HEK293 (cell line): ENCODE data around the gene TRAPPC2.
A peak's percentile ranks its signal among the peaks of the same experiment; 100 is the strongest.
"Not testable (repeated sequence)": the region's sequence is repeated elsewhere in the genome, so short reads cannot be mapped to it uniquely, and the experiment has no call there.

ENCODE experiments used
- CTCF ChIA-PET: fragments of 350-600 bp; formaldehyde crosslinking; extraction: SDS; loops from one replicate; lab custom pipeline; 2021; ENCODE audit warnings: antibody characterized with exemption; lab: Yijun Ruan, JAX
- POLR2A ChIA-PET: fragments of 300-600 bp; formaldehyde crosslinking; extraction: SDS; loops from one replicate; lab custom pipeline; 2020; ENCODE audit warnings: antibody characterized with exemption, inconsistent platforms; lab: Yijun Ruan, JAX
- H3K27ac ChIP-seq: fragments of 200-500 bp; sonication (Bioruptor generic); 2 replicates; pipeline ENCODE4 v1.5.1; 2014; ENCODE audit warnings: low read depth, low read length, control low read depth, inconsistent platforms; ENCODE audit errors: extremely low read depth
- H3K36me3 ChIP-seq, 2 experiments: fragments of 200-500 bp in 1 of 2; sonication (Bioruptor generic) in 1 of 2; 1 replicate in 1 of 2; 2 replicates in 1 of 2; pipeline ENCODE4 v1.5.1; 2014 to 2017; ENCODE audit warnings: inconsistent platforms in 2 of 2, low read length in 2 of 2; ENCODE audit not compliant: control insufficient read depth in 2 of 2, insufficient read depth in 1 of 2
- H3K4me1 ChIP-seq: fragments of 200-500 bp; sonication (Bioruptor generic); 2 replicates; pipeline ENCODE4 v1.5.1; 2014; ENCODE audit warnings: mild to moderate bottlenecking, low read length, inconsistent platforms; ENCODE audit not compliant: control insufficient read depth, insufficient read depth
- H3K4me3 ChIP-seq: 2 replicates; pipeline ENCODE4 v1.5.1; 2011; ENCODE audit warnings: low read depth, mild to moderate bottlenecking, control low read depth, low read length, moderate library complexity
- H3K9me3 ChIP-seq: fragments of 200-500 bp; sonication (Bioruptor generic); 2 replicates; pipeline ENCODE4 v1.5.1; 2014; ENCODE audit warnings: low read depth, low read length, inconsistent platforms; ENCODE audit not compliant: control insufficient read depth, insufficient read depth
- ATF2 ChIP-seq: fragments of 450-650 bp; formaldehyde crosslinking; IDR thresholded peaks from 2 replicates; pipeline ENCODE4 v1.5.1; 2016; ENCODE audit warnings: missing biosample characterization, missing genetic modification characterization, low read depth
- GLI2 ChIP-seq: fragments of 450-650 bp; formaldehyde crosslinking; IDR thresholded peaks from 2 replicates; pipeline ENCODE4; 2017; ENCODE audit warnings: missing biosample characterization, missing genetic modification characterization, low read depth, borderline replicate concordance
- GLI4 ChIP-seq: fragments of 450-650 bp; formaldehyde crosslinking; IDR thresholded peaks from 2 replicates; pipeline ENCODE4 v1.5.1; 2016; ENCODE audit warnings: missing biosample characterization, missing genetic modification characterization
- SCRT1 ChIP-seq: fragments of 450-650 bp; formaldehyde crosslinking; IDR thresholded peaks from 2 replicates; pipeline ENCODE4 v1.5.1; 2016; ENCODE audit warnings: missing biosample characterization, missing genetic modification characterization, borderline replicate concordance
- ZBTB21 ChIP-seq: fragments of 450-650 bp; formaldehyde crosslinking; IDR thresholded peaks from 2 replicates; pipeline ENCODE4 v1.5.1; 2017; ENCODE audit warnings: missing biosample characterization, missing genetic modification characterization
- ZBTB48 ChIP-seq: fragments of 450-650 bp; formaldehyde crosslinking; IDR thresholded peaks from 2 replicates; pipeline ENCODE4 v1.5.1; 2016; ENCODE audit warnings: missing biosample characterization, missing genetic modification characterization
- ZNF146 ChIP-seq: fragments of 450-650 bp; formaldehyde crosslinking; IDR thresholded peaks from 2 replicates; pipeline ENCODE4 v1.5.1; 2016; ENCODE audit warnings: missing biosample characterization, missing genetic modification characterization
- ZNF157 ChIP-seq: fragments of 450-650 bp; formaldehyde crosslinking; IDR thresholded peaks from 2 replicates; pipeline ENCODE4 v1.5.1; 2016; ENCODE audit warnings: missing biosample characterization, missing genetic modification characterization
- ZNF202 ChIP-seq: fragments of 450-650 bp; formaldehyde crosslinking; IDR thresholded peaks from 2 replicates; pipeline ENCODE4 v1.5.1; 2016; ENCODE audit warnings: missing biosample characterization, missing genetic modification characterization, borderline replicate concordance
- ZNF324 ChIP-seq: fragments of 450-650 bp; formaldehyde crosslinking; IDR thresholded peaks from 2 replicates; pipeline ENCODE4 v1.5.1; 2016; ENCODE audit warnings: missing biosample characterization, missing genetic modification characterization
- ZNF341 ChIP-seq: fragments of 450-650 bp; formaldehyde crosslinking; IDR thresholded peaks from 2 replicates; pipeline ENCODE4; 2016; ENCODE audit warnings: low read depth, missing biosample characterization, missing genetic modification characterization
- ZNF433 ChIP-seq: fragments of 450-650 bp; formaldehyde crosslinking; IDR thresholded peaks from 2 replicates; pipeline ENCODE4 v1.5.1; 2016; ENCODE audit warnings: missing biosample characterization, missing genetic modification characterization, low read depth
- ZNF555 ChIP-seq: fragments of 450-650 bp; formaldehyde crosslinking; conservative IDR thresholded peaks from 2 replicates; pipeline ENCODE4 v1.5.1; 2017; ENCODE audit warnings: missing biosample characterization, mild to moderate bottlenecking, missing genetic modification characterization, inconsistent platforms
- ZNF580 ChIP-seq: fragments of 450-650 bp; formaldehyde crosslinking; IDR thresholded peaks from 2 replicates; pipeline ENCODE4 v1.5.1; 2016; ENCODE audit warnings: missing biosample characterization, missing genetic modification characterization
- ZNF600 ChIP-seq: fragments of 450-650 bp; formaldehyde crosslinking; IDR thresholded peaks from 2 replicates; pipeline ENCODE4 v1.5.1; 2016; ENCODE audit warnings: missing biosample characterization, missing genetic modification characterization
- ZNF623 ChIP-seq: fragments of 450-650 bp; formaldehyde crosslinking; IDR thresholded peaks from 2 replicates; pipeline ENCODE4 v1.5.1; 2016; ENCODE audit warnings: missing biosample characterization, missing genetic modification characterization
- ZNF626 ChIP-seq: fragments of 450-650 bp; sonication (Bioruptor Pico); formaldehyde crosslinking; IDR thresholded peaks from 2 replicates; pipeline ENCODE4 v1.5.1; 2018; ENCODE audit warnings: missing biosample characterization, missing genetic modification characterization, inconsistent platforms
- ZNF677 ChIP-seq: fragments of 450-650 bp; IDR thresholded peaks from 2 replicates; pipeline ENCODE4 v1.5.0; 2018; ENCODE audit warnings: missing biosample characterization, mild to moderate bottlenecking, missing genetic modification characterization, moderate library complexity
- ZNF701 ChIP-seq: fragments of 450-650 bp; formaldehyde crosslinking; IDR thresholded peaks from 2 replicates; pipeline ENCODE4 v1.5.1; 2016; ENCODE audit warnings: missing biosample characterization, missing genetic modification characterization
- TF ChIP-seq, protein P1 (sequence below): fragments of 450-650 bp; formaldehyde crosslinking; IDR thresholded peaks from 2 replicates; pipeline ENCODE4 v1.5.1; 2016; ENCODE audit warnings: missing biosample characterization, missing genetic modification characterization
- TF ChIP-seq, protein P2 (sequence below): fragments of 450-650 bp; formaldehyde crosslinking; IDR thresholded peaks from 2 replicates; pipeline ENCODE4 v1.5.1; 2017; ENCODE audit warnings: missing biosample characterization, missing genetic modification characterization

The TRAPPC2 gene

GRCh38 chrX:13679700-13680099 is 54.7 kb downstream of the TRAPPC2 start:
- not testable (repeated sequence) for H3K27ac ChIP-seq, H3K4me3 ChIP-seq, H3K36me3 ChIP-seq, H3K4me1 ChIP-seq, H3K9me3 ChIP-seq
- TF ChIP-seq ZNF580 (tag by site-specific recombination): peak; percentile 71
- TF ChIP-seq ZNF146 (tag by site-specific recombination): peak; percentile 98
- TF ChIP-seq, protein P1, sequence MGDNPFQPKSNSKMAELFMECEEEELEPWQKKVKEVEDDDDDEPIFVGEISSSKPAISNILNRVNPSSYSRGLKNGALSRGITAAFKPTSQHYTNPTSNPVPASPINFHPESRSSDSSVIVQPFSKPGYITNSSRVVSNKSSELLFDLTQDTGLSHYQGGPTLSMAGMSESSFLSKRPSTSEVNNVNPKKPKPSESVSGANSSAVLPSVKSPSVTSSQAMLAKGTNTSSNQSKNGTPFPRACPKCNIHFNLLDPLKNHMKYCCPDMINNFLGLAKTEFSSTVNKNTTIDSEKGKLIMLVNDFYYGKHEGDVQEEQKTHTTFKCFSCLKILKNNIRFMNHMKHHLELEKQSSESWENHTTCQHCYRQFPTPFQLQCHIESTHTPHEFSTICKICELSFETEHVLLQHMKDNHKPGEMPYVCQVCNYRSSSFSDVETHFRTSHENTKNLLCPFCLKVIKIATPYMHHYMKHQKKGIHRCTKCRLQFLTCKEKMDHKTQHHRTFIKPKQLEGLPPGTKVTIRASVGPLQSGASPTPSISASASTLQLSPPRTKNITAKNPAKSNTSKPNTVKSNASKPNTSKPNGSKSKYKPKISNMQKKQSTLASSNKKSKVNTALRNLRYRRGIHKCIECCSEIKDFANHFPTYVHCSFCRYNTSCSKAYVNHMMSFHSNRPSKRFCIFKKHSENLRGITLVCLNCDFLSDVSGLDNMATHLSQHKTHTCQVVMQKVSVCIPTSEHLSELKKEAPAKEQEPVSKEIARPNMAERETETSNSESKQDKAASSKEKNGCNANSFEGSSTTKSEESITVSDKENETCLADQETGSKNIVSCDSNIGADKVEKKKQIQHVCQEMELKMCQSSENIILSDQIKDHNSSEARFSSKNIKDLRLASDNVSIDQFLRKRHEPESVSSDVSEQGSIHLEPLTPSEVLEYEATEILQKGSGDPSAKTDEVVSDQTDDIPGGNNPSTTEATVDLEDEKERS (tag by site-specific recombination): 0 out of 2 replicates have a peak, but pooled peaks have one; percentile 46
- POLR2A ChIA-PET: interaction anchor here (1.2 kb wide), 1 partner anchor 9 kb away, joined by 4 read pairs; the partner anchor contains the start of gene RAB9A
- CTCF ChIA-PET: interaction anchor here (1.7 kb wide), 1 partner anchor 9 kb away, joined by 5 read pairs; the partner anchor contains the start of gene RAB9A

- Histone ChIP-seq H3K36me3 (no peaks in the 10 kb centered on the region), H3K4me1 (no peaks in the 10 kb centered on the region), H3K9me3 (no peaks in the 10 kb centered on the region), H3K27ac (no peak overlapping the region), H3K4me3 (no peak overlapping the region)
- TF ChIP-seq GLI2 (no peak), ZNF324 (tag by site-specific recombination) (no peak), ZBTB21 (tag by site-specific recombination) (no peak), ZNF677 (tag by site-specific recombination) (no peak), ZNF701 (tag by site-specific recombination) (no peak), GLI4 (tag by site-specific recombination) (no peak), ZBTB48 (tag by site-specific recombination) (no peak), SCRT1 (no peak), ZNF341 (tag by site-specific recombination) (no peak), ZNF202 (tag by site-specific recombination) (no peak), ZNF626 (tag by site-specific recombination) (no peak), ZNF433 (no peak), ZNF157 (tag by site-specific recombination) (no peak), ZNF555 (no peak)
- TF ChIP-seq, protein P2, sequence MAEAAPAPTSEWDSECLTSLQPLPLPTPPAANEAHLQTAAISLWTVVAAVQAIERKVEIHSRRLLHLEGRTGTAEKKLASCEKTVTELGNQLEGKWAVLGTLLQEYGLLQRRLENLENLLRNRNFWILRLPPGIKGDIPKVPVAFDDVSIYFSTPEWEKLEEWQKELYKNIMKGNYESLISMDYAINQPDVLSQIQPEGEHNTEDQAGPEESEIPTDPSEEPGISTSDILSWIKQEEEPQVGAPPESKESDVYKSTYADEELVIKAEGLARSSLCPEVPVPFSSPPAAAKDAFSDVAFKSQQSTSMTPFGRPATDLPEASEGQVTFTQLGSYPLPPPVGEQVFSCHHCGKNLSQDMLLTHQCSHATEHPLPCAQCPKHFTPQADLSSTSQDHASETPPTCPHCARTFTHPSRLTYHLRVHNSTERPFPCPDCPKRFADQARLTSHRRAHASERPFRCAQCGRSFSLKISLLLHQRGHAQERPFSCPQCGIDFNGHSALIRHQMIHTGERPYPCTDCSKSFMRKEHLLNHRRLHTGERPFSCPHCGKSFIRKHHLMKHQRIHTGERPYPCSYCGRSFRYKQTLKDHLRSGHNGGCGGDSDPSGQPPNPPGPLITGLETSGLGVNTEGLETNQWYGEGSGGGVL: no peak
- ChIA-PET POLR2A (no interaction called here), CTCF (interaction anchor here (0.7 kb wide), 1 partner anchor 214 kb away, joined by 3 read pairs; no protein-coding TSS in a partner anchor)
Observed at GRCh38 chrX:13676885-13677284, 57.5 kb downstream of the TRAPPC2 start.

- ChIA-PET POLR2A (no interaction called here), CTCF (interaction anchor here (0.5 to 0.8 kb wide), 2 partner anchors 13 to 14 kb away, joined by 3 to 4 read pairs; no protein-coding TSS in a partner anchor)
- no peak overlapping the region for H3K27ac ChIP-seq
- H3K4me1 ChIP-seq: peaks cover 12% of the 10 kb centered on the region
- H3K4me3 ChIP-seq: no peak overlapping the region
- TF ChIP-seq ATF2 (tag by site-specific recombination): no peak
- no peak for TF ChIP-seq ZNF600 (tag by site-specific recombination)
- peak; percentile 45; the same call in 1 of the 2 replicates for TF ChIP-seq ZNF580 (tag by site-specific recombination)
- peak; percentile 96 for TF ChIP-seq ZNF623 (tag by site-specific recombination)
- no peaks in the 10 kb centered on the region for H3K9me3 ChIP-seq
- H3K36me3 ChIP-seq: no peaks in the 10 kb centered on the region
Observed at GRCh38 chrX:13673016-13673415, 61.4 kb downstream of the TRAPPC2 start.
